HL-60/S4 treated with retinoic acid at 250 ng/mL for 4 days and 3 days (cell line): ENCODE results near the gene CLVS2.

Experiments
- in situ Hi-C: fragments of 300-500 bp; cut with MboI; formaldehyde crosslinking; loops from 2 replicates; pipeline ENCODE4 v1.7.0; 2022; ENCODE audit warnings: low sequenced_read_pairs

CLVS2 gene

DNA sequence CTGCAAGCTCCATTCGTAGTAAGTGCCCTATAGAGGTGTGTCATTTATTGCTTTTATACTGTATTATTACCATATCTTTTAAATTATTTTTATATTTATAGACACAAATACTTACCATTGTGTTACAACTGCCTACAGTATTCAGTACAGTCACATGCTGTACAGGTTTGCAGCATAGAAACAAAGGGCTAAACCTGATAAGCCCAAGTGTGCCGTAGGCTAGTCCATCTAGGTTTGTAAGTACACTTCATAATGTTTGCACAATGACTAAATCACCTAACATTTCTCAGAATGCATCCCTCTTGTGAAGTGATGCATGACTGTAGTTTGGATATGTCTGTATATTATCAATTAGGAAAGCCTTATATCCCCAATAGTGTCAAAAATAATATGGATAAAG is 122.8 kb downstream of the CLVS2 start:
- in situ Hi-C loops: no loop called here
